H1 (cell line): ENCODE results near the gene STAM2. TPM values are rescaled to one million over a fixed set of nuclear protein-coding genes. Genes with fewer than 3 reads are reported as not detected.

Source experiments
- CTCF ChIA-PET: fragments of 300-600 bp; sonication (Branson Sonifier 250); formaldehyde crosslinking; loops from one replicate; lab custom pipeline; 2021; ENCODE audit not compliant: partially characterized antibody; lab: Charles Lee
- POLR2A ChIA-PET: fragments of 300-600 bp; sonication (Branson Sonifier 250); formaldehyde crosslinking; loops from one replicate; lab custom pipeline; 2021; ENCODE audit warnings: inconsistent platforms; ENCODE audit not compliant: partially characterized antibody; lab: Charles Lee
- DNase-seq, 2 experiments: peaks; one replicate each; pipeline versions ENCODE4 v3.0.0 to v3.0.0-alpha.2; 2010 to 2022; ENCODE audit warnings: low spot score in 2 of 2, low read depth in 1 of 2, mixed read lengths in 1 of 2
- FAIRE-seq: peaks from 2 replicates; lab custom pipeline; 2011; peaks lifted over from hg19 to GRCh38; lab: Jason Lieb, UNC
- H2AFZ ChIP-seq: 2 replicates; pipeline ENCODE4 v1.8.1; 2012; ENCODE audit warnings: low read length, inconsistent platforms
- H2AK5ac ChIP-seq: 2 replicates; pipeline ENCODE4 v1.6.1; 2013; ENCODE audit warnings: low read depth, low read length
- H2BK120ac ChIP-seq: replicated peaks from 2 replicates; pipeline ENCODE3; 2013; ENCODE audit warnings: low read depth, low read length, inconsistent platforms
- H2BK12ac ChIP-seq: 2 replicates; pipeline ENCODE4 v1.6.1; 2013; ENCODE audit warnings: low read depth, low read length
- H2BK15ac ChIP-seq: 2 replicates; pipeline ENCODE4 v1.6.1; 2013; ENCODE audit warnings: low read length
- H2BK20ac ChIP-seq: 2 replicates; pipeline ENCODE4 v1.6.1; 2013; ENCODE audit warnings: low read length
- H2BK5ac ChIP-seq: 2 replicates; pipeline ENCODE4 v1.6.1; 2013; ENCODE audit warnings: low read depth, low read length
- H3K14ac ChIP-seq: 2 replicates; pipeline ENCODE4 v1.6.1; 2013; ENCODE audit warnings: inconsistent platforms; ENCODE audit not compliant: insufficient read length
- H3K18ac ChIP-seq: 2 replicates; pipeline ENCODE4 v1.6.1; 2013; ENCODE audit warnings: low read length; ENCODE audit errors: extremely low read depth
- H3K23ac ChIP-seq: 2 replicates; pipeline ENCODE4 v1.6.1; 2013; ENCODE audit warnings: inconsistent platforms; ENCODE audit not compliant: insufficient read length
- H3K23me2 ChIP-seq: 2 replicates; pipeline ENCODE4 v1.6.1; 2013; ENCODE audit warnings: low read depth, low read length
- H3K27ac ChIP-seq: 2 replicates; pipeline ENCODE4 v1.6.1; 2011; ENCODE audit warnings: low read depth, low read length, inconsistent platforms
- H3K27me3 ChIP-seq, 4 experiments: replicated peaks in 1 of 4; 1 replicate in 1 of 4; 2 replicates in 3 of 4; pipeline versions ENCODE4 v1.6.1 to v1.8.1; 2011 to 2013; ENCODE audit warnings: low read length in 3 of 4, mild to moderate bottlenecking in 3 of 4, inconsistent platforms in 2 of 4, mixed read lengths in 2 of 4, moderate library complexity in 1 of 4; ENCODE audit not compliant: control insufficient read depth in 3 of 4, insufficient read depth in 3 of 4; ENCODE audit errors: extremely low read depth in 1 of 4
- H3K36me3 ChIP-seq, 4 experiments: 2 replicates each; pipeline versions ENCODE4 v1.6.1 to v1.8.1; 2011 to 2013; ENCODE audit warnings: mild to moderate bottlenecking in 4 of 4, low read length in 3 of 4, moderate library complexity in 2 of 4, control low read depth in 1 of 4, inconsistent platforms in 1 of 4; ENCODE audit not compliant: insufficient read depth in 4 of 4, control insufficient read depth in 2 of 4
- H3K4ac ChIP-seq: replicated peaks from 2 replicates; pipeline ENCODE3; 2013; ENCODE audit warnings: low read length, low read depth, mixed read lengths, inconsistent platforms; ENCODE audit not compliant: insufficient read length
- H3K4me1 ChIP-seq, 4 experiments: replicated peaks in 1 of 4; 1 replicate in 1 of 4; 2 replicates in 3 of 4; pipeline versions ENCODE4 v1.6.1 to v1.8.1; 2011 to 2013; ENCODE audit warnings: low read length in 3 of 4, inconsistent platforms in 2 of 4, mixed read lengths in 1 of 4; ENCODE audit not compliant: insufficient read depth in 4 of 4, control insufficient read depth in 3 of 4
- H3K4me2 ChIP-seq, 2 experiments: 2 replicates each; pipeline versions ENCODE4 v1.6.1 to v1.8.1; 2011 to 2013; ENCODE audit warnings: low read depth in 2 of 2, low read length in 2 of 2, control low read depth in 1 of 2, inconsistent platforms in 1 of 2, mild to moderate bottlenecking in 1 of 2; ENCODE audit not compliant: insufficient read depth in 1 of 2
- H3K4me3 ChIP-seq, 4 experiments: fragments of 200-600, 300-600 bp in 1 of 4; sonication (generic), shearing (Covaris generic), sonication (Bioruptor Twin) in 1 of 4; 2 replicates each; pipeline versions ENCODE4 v1.5.1 to v1.8.1; 2011 to 2016; ENCODE audit warnings: low read length in 4 of 4, low read depth in 3 of 4, control low read depth in 2 of 4, inconsistent platforms in 2 of 4, mild to moderate bottlenecking in 2 of 4, mixed read lengths in 1 of 4, moderate library complexity in 1 of 4; ENCODE audit not compliant: insufficient read depth in 2 of 4; ENCODE audit errors: extremely low read depth in 1 of 4
- H3K56ac ChIP-seq: replicated peaks from 2 replicates; pipeline ENCODE3; 2013; ENCODE audit warnings: low read depth, mild to moderate bottlenecking, mixed read lengths, low read length, inconsistent platforms; ENCODE audit not compliant: insufficient read length
- H3K79me1 ChIP-seq: 2 replicates; pipeline ENCODE4 v1.6.1; 2013; ENCODE audit warnings: low read depth, low read length, control low read depth
- H3K79me2 ChIP-seq, 2 experiments: 2 replicates each; pipeline versions ENCODE4 v1.6.1 to v1.8.1; 2012 to 2013; ENCODE audit warnings: low read length in 2 of 2, mild to moderate bottlenecking in 2 of 2, inconsistent platforms in 1 of 2; ENCODE audit not compliant: insufficient read depth in 2 of 2, control insufficient read depth in 1 of 2
- H3K9ac ChIP-seq, 4 experiments: replicated peaks in 1 of 4; 1 replicate in 1 of 4; 2 replicates in 3 of 4; pipeline versions ENCODE4 v1.6.1 to v1.8.1; 2011 to 2013; ENCODE audit warnings: low read depth in 3 of 4, low read length in 3 of 4, control low read depth in 2 of 4, mild to moderate bottlenecking in 2 of 4, moderate library complexity in 2 of 4, inconsistent platforms in 1 of 4; ENCODE audit errors: extremely low read depth in 1 of 4
- H3K9me3 ChIP-seq, 2 experiments: 2 replicates each; pipeline versions ENCODE4 v1.6.1 to v1.8.1; 2012 to 2013; ENCODE audit warnings: mild to moderate bottlenecking in 2 of 2, moderate library complexity in 2 of 2, control low read depth in 1 of 2, inconsistent platforms in 1 of 2, low read depth in 1 of 2, low read length in 1 of 2, mixed read lengths in 1 of 2; ENCODE audit not compliant: insufficient read depth in 2 of 2
- H4K20me1 ChIP-seq, 2 experiments: replicated peaks in 1 of 2; 2 replicates each; pipeline versions ENCODE3 to v1.8.1; 2011 to 2013; ENCODE audit warnings: inconsistent platforms in 2 of 2, low read length in 2 of 2, mild to moderate bottlenecking in 1 of 2; ENCODE audit not compliant: insufficient read depth in 2 of 2, control insufficient read depth in 1 of 2
- H4K5ac ChIP-seq: 2 replicates; pipeline ENCODE4 v1.6.1; 2013; ENCODE audit warnings: low read length, low read depth, mixed read lengths, inconsistent platforms; ENCODE audit not compliant: insufficient read length
- H4K8ac ChIP-seq: 2 replicates; pipeline ENCODE4 v1.8.0; 2013; ENCODE audit warnings: mild to moderate bottlenecking, moderate library complexity, low read length, inconsistent platforms; ENCODE audit not compliant: insufficient read depth; ENCODE audit errors: extremely low read depth
- H4K91ac ChIP-seq: replicated peaks from 2 replicates; pipeline ENCODE3; 2013; ENCODE audit warnings: low read length, mixed read lengths, inconsistent platforms; ENCODE audit not compliant: insufficient read length
- WGBS, 2 experiments: shearing (Covaris generic) in 1 of 2; methylation state at CpG; one replicate each; pipeline versions ENCODE4 v1.1.6 to v1.1.7; 2013 to 2015; ENCODE audit warnings: low lambda C conversion rate in 2 of 2, mixed read lengths in 2 of 2, inconsistent platforms in 1 of 2, low coverage in 1 of 2, missing lambda C conversion rate in 1 of 2; ENCODE audit not compliant: insufficient replicate concordance in 2 of 2, insufficient coverage in 1 of 2, insufficient read length in 1 of 2; ENCODE audit errors: extremely low coverage in 1 of 2, missing lambda C conversion rate in 1 of 2; 5-methylcytosine and 5-hydroxymethylcytosine counted together
- polyA plus RNA-seq, 7 experiments: library from polyadenylated mRNA; depleted of rRNA in 3 of 7; stranded (reverse) in 5 of 7; unstranded in 2 of 7; fragments of >200 nt in 5 of 7; fragments of 200-250 nt in 2 of 7; gene quantifications; 1 replicate in 5 of 7; 2 replicates in 1 of 7; 4 replicates in 1 of 7; pipeline versions ENCODE4 v1.2.1 to v1.2.3, GENCODE V29; 2011 to 2013; ENCODE audit warnings: missing spikeins in 2 of 7, mixed read lengths in 2 of 7
- total RNA-seq: library from RNA; stranded (reverse); fragmentation: NEBNext Ultra II Directional; extraction: Animal tissue kit (Norgen Biotek cat#: 25700); gene quantifications from 2 replicates; pipeline ENCODE4 v1.2.1, GENCODE V29; 2021
- TF ChIP-seq, protein P1 (sequence below), 3 experiments: IDR thresholded peaks; 1 replicate in 2 of 3; 2 replicates in 1 of 3; pipeline versions ENCODE4 v1.5.1 to v1.6.1; 2011; ENCODE audit warnings: low read length in 3 of 3, mild to moderate bottlenecking in 3 of 3, inconsistent platforms in 2 of 3, low read depth in 1 of 3, moderate library complexity in 1 of 3; ENCODE audit not compliant: insufficient read depth in 1 of 3; ENCODE audit errors: control extremely low read depth in 1 of 3

The STAM2 gene
- total and polyA plus RNA-seq, 2 of the 8 experiments (the other 6 are each of a cell fraction or from before 2014, with no cell fraction given) = 5.4 to 9.4 TPM

DNA sequence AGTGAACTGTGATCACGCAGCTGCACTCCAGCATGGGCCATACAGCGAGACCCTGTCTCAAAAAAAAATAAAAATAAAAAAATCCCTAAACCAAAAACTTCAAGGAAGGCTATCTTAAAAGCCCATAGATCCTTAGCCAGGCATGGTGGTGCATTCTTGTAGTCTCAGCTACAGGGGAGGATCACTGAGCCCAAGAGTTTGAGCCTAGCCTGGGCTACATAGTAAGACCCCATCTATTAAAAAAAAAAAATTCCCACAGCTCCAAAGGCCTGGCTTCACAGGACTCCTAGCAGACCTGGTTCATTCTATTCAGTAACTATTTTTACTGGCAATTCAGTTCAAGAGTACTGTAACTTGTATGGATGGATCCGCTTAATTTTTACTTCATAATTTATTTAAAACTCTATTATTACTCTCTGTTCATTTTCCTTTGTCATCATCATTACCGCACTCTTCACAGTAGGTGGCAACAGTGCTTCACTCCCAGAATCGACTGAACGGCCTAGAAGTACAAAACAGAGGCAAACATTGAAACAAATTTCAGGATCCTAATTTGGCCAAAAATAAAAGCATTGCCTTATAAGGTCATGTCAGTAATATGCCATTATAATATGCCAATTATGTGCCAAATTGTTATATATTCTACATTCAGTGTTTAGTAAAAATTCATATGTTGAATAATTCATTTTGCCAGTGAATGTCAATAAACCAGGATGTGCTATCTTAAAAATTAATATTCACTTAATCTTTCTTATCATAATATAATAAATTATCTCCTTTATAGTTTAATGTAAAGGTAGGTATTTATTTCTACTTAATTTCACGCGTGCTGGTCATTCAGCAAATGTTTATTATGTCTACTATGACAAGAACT lies 14.3 kb upstream of the STAM2 start:
- no peaks in the 10 kb centered on the region for H4K20me1 ChIP-seq
- no peak overlapping the region for H3K56ac ChIP-seq
- H2AK5ac ChIP-seq = no peak overlapping the region
- ChIA-PET POLR2A (no interaction called here), CTCF (interaction anchor here (0.6 to 1.6 kb wide), 18 partner anchors 9 to 451 kb away, joined by 3 to 16 read pairs (median 3); no protein-coding TSS in a partner anchor)
- H2BK15ac ChIP-seq = no peak overlapping the region; the same call in 1 of the 2 replicates
- FAIRE-seq (no peak), DNase-seq (no peak)
- H2AFZ ChIP-seq = no peak overlapping the region
- H3K18ac ChIP-seq = no peak overlapping the region
- no peaks in the 10 kb centered on the region for H3K23me2 ChIP-seq
- H3K4me1 ChIP-seq = no peaks in the 10 kb centered on the region
- H2BK5ac ChIP-seq = no peak overlapping the region
- H4K91ac ChIP-seq = no peak overlapping the region
- no peak overlapping the region for H3K4me2 ChIP-seq
- H4K5ac ChIP-seq = no peak overlapping the region
- peaks cover 3 to 8% (median 4%) of the 10 kb centered on the region in 4 experiments; a peak in 5 of 7 replicates for H3K27me3 ChIP-seq
- 0 out of 2 replicates have a peak overlapping the region, but pooled peaks have one; percentile 31 for H2BK12ac ChIP-seq
- H3K23ac ChIP-seq = no peak overlapping the region
- no peaks in the 10 kb centered on the region for H3K36me3 ChIP-seq
- no peak overlapping the region for H2BK120ac ChIP-seq
- no peak overlapping the region for H2BK20ac ChIP-seq
- H3K79me1 ChIP-seq = no peaks in the 10 kb centered on the region
- H3K4me3 ChIP-seq = no peak overlapping the region
- H3K9me3 ChIP-seq = no peaks in the 10 kb centered on the region
- no peak overlapping the region for H3K9ac ChIP-seq
- no peaks in the 10 kb centered on the region for H3K79me2 ChIP-seq
- H3K27ac ChIP-seq = no peak overlapping the region
- H4K8ac ChIP-seq = no peak overlapping the region
- no peak overlapping the region for H3K4ac ChIP-seq
- 83% methylated on average over 8 of the region's 8 CpGs; no CpG with 5 or more reads in 1 of the 2 experiments for WGBS, 2 experiments
- H3K14ac ChIP-seq = no peak overlapping the region
- TF ChIP-seq, protein P1, sequence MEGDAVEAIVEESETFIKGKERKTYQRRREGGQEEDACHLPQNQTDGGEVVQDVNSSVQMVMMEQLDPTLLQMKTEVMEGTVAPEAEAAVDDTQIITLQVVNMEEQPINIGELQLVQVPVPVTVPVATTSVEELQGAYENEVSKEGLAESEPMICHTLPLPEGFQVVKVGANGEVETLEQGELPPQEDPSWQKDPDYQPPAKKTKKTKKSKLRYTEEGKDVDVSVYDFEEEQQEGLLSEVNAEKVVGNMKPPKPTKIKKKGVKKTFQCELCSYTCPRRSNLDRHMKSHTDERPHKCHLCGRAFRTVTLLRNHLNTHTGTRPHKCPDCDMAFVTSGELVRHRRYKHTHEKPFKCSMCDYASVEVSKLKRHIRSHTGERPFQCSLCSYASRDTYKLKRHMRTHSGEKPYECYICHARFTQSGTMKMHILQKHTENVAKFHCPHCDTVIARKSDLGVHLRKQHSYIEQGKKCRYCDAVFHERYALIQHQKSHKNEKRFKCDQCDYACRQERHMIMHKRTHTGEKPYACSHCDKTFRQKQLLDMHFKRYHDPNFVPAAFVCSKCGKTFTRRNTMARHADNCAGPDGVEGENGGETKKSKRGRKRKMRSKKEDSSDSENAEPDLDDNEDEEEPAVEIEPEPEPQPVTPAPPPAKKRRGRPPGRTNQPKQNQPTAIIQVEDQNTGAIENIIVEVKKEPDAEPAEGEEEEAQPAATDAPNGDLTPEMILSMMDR (IDR thresholded peaks at IDR 0.05; ENCODE audit: control extremely low read depth in 1 of 3, insufficient read depth in 1 of 3, low read depth in 1 of 3, low read length in 3 of 3) = peak in 2 of 3 experiments; percentile 44 to 53; a peak in 3 of 4 replicates
